Left ventricle myocardium inferior (tissue), 1 donor: ENCODE data around the gene AZU1. TPM values are rescaled to one million over a fixed set of nuclear protein-coding genes. Genes with fewer than 3 reads are reported as not detected.

Experiments
- DNase-seq: peaks from one replicate; pipeline ENCODE4 v3.0.0-alpha.2; 2020
- H3K27ac ChIP-seq: fragments of 200-600 bp; replicated peaks from 2 replicates; pipeline ENCODE4 v1.8.0; 2021
- H3K27me3 ChIP-seq: fragments of 200-600 bp; 2 replicates; pipeline ENCODE4 v1.8.0; 2021; ENCODE audit warnings: low read depth
- H3K36me3 ChIP-seq: fragments of 200-600 bp; 2 replicates; pipeline ENCODE4 v1.8.0; 2021
- H3K4me1 ChIP-seq: fragments of 200-600 bp; 2 replicates; pipeline ENCODE4 v1.8.0; 2021
- H3K4me3 ChIP-seq: fragments of 200-600 bp; 2 replicates; pipeline ENCODE4 v1.8.0; 2021; ENCODE audit warnings: mild to moderate bottlenecking, moderate library complexity
- H3K9me3 ChIP-seq: fragments of 200-600 bp; replicated peaks from 2 replicates; pipeline ENCODE4 v1.8.0; 2021
- intact Hi-C: fragments of 100-400 bp; cut with micrococcal nuclease; formaldehyde crosslinking; loops from one replicate; pipeline ENCODE4 v1.11.0; 2022
- total RNA-seq: library from RNA; stranded (reverse); fragmentation: NEBNext Ultra II Directional; extraction: Animal tissue kit (Norgen Biotek cat#: 25700); gene quantifications from one replicate; pipeline ENCODE4 v1.2.1, GENCODE V29; 2021
- TF ChIP-seq, protein P1 (sequence below): fragments of 200-600 bp; IDR thresholded peaks from 2 replicates; pipeline ENCODE4 v1.8.0; 2021; ENCODE audit warnings: antibody characterized with exemption, mild to moderate bottlenecking, borderline replicate concordance
- donor health status: DM: no; HTN: yes; CAD: no; lungs with severe emphysema.

The AZU1 gene
- total RNA-seq, 1 donor from 2014 or later: not detected

DNA sequence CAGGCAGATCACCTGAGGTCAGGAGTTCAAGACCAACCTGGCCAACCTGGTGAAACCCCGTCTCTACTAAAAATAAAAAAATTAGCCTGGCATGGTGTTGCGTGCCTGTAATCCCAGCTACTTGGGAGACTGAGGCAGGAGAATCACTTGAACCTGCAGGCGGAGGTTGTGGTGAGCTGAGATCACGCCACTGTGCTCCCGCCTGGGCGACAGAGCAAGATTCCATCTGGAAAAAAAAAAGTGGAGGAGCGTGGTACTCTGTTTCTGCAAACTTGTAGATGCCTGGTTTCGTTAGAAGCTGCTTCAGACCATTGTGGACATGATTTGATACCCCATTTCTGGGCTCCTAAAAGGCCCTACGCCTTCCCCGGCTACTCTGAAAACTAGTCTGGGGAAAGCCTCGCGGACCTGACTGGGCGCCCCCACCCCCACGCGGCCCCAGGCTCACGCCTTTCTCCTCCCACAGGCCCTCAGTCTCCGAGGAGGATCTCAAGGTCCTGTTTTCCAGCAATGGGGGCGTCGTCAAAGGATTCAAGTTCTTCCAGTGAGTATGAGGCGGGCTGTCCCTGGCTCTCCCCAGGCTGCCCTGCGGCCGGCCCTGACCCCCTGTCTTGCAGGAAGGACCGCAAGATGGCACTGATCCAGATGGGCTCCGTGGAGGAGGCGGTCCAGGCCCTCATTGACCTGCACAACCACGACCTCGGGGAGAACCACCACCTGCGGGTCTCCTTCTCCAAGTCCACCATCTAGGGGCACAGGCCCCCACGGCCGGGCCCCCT is 17.4 kb upstream of the AZU1 start:
- H3K36me3 ChIP-seq: peaks cover 80% of the 10 kb centered on the region
- no peak for DNase-seq
- no peaks in the 10 kb centered on the region for H3K27me3 ChIP-seq
- H3K27ac ChIP-seq: no peak overlapping the region
- H3K9me3 ChIP-seq: no peaks in the 10 kb centered on the region
- intact Hi-C loops: no loop called here
- TF ChIP-seq, protein P1, sequence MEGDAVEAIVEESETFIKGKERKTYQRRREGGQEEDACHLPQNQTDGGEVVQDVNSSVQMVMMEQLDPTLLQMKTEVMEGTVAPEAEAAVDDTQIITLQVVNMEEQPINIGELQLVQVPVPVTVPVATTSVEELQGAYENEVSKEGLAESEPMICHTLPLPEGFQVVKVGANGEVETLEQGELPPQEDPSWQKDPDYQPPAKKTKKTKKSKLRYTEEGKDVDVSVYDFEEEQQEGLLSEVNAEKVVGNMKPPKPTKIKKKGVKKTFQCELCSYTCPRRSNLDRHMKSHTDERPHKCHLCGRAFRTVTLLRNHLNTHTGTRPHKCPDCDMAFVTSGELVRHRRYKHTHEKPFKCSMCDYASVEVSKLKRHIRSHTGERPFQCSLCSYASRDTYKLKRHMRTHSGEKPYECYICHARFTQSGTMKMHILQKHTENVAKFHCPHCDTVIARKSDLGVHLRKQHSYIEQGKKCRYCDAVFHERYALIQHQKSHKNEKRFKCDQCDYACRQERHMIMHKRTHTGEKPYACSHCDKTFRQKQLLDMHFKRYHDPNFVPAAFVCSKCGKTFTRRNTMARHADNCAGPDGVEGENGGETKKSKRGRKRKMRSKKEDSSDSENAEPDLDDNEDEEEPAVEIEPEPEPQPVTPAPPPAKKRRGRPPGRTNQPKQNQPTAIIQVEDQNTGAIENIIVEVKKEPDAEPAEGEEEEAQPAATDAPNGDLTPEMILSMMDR: no peak
- H3K4me1 ChIP-seq: peaks cover 20% of the 10 kb centered on the region
- no peak overlapping the region for H3K4me3 ChIP-seq

DNA sequence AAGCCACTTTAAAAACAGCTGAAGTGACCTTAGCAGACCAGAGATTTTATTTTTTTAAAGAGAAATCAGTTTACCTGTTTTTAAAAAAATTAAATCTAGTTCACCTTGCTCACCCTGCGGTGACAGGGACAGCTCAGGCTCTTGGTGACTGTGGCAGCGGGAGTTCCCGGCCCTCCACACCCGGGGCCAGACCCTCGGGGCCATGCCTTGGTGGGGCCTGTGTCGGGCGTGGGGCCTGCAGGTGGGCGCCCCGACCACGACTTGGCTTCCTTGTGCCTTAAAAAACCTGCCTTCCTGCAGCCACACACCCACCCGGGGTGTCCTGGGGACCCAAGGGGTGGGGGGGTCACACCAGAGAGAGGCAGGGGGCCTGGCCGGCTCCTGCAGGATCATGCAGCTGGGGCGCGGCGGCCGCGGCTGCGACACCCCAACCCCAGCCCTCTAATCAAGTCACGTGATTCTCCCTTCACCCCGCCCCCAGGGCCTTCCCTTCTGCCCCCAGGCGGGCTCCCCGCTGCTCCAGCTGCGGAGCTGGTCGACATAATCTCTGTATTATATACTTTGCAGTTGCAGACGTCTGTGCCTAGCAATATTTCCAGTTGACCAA is 16.7 kb upstream of the AZU1 start:
- intact Hi-C loops: no loop called here
- Histone ChIP-seq H3K27me3 (no peaks in the 10 kb centered on the region), H3K36me3 (peaks cover 73% of the 10 kb centered on the region), H3K4me1 (peaks cover 13% of the 10 kb centered on the region), H3K9me3 (no peaks in the 10 kb centered on the region), H3K4me3 (no peak overlapping the region), H3K27ac (no peak overlapping the region)
- TF ChIP-seq, protein P1: no peak
- DNase-seq: no peak

DNA sequence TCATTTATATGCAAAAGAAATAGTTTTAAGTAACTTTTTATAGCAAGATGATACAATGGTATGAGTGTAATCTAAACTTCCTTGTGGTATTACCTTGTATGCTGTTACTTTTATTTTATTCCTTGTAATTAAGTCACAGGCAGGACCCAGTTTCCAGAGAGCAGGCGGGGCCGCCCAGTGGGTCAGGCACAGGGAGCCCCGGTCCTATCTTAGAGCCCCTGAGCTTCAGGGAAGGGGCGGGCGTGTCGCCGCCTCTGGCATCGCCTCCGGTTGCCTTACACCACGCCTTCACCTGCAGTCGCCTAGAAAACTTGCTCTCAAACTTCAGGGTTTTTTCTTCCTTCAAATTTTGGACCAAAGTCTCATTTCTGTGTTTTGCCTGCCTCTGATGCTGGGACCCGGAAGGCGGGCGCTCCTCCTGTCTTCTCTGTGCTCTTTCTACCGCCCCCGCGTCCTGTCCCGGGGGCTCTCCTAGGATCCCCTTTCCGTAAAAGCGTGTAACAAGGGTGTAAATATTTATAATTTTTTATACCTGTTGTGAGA is 16.1 kb upstream of the AZU1 start:
- TF ChIP-seq, protein P1: no peak
- Histone ChIP-seq H3K4me3 (no peak overlapping the region), H3K36me3 (peaks cover 67% of the 10 kb centered on the region), H3K27ac (no peak overlapping the region), H3K9me3 (no peaks in the 10 kb centered on the region), H3K27me3 (no peaks in the 10 kb centered on the region), H3K4me1 (peaks cover 7% of the 10 kb centered on the region)
- DNase-seq: no peak
- intact Hi-C loops: no loop called here

DNA sequence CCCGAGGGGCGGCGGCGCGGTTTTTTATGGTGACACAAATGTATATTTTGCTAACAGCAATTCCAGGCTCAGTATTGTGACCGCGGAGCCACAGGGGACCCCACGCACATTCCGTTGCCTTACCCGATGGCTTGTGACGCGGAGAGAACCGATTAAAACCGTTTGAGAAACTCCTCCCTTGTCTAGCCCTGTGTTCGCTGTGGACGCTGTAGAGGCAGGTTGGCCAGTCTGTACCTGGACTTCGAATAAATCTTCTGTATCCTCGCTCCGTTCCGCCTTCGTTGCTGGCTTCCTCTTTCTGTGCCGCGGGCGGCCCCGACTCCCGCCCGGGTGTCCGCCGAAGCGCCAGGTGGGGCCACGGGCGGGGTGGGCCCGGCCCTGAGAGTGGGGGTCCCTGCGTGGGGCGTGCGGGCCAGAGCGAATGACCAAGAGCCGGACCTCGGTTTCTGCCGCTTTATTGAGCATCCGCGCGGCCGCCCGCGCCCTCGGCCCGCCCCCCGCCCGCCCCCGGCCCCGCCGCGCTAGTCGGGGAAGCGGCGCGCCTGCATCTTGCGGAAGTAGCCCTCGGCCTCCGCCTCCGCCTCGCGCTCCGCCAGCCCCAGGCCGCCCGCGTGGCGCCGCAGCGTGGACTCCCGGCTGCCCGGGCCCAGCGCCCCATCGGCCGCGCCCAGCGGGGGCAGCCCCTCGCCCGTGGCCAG is 15.4 kb upstream of the AZU1 start:
- Histone ChIP-seq H3K27ac (no peak overlapping the region), H3K9me3 (no peaks in the 10 kb centered on the region), H3K4me3 (no peak overlapping the region), H3K4me1 (peaks cover 1% of the 10 kb centered on the region), H3K27me3 (no peaks in the 10 kb centered on the region), H3K36me3 (peaks cover 61% of the 10 kb centered on the region)
- intact Hi-C loops: no loop called here
- DNase-seq: no peak
- TF ChIP-seq, protein P1: no peak

DNA sequence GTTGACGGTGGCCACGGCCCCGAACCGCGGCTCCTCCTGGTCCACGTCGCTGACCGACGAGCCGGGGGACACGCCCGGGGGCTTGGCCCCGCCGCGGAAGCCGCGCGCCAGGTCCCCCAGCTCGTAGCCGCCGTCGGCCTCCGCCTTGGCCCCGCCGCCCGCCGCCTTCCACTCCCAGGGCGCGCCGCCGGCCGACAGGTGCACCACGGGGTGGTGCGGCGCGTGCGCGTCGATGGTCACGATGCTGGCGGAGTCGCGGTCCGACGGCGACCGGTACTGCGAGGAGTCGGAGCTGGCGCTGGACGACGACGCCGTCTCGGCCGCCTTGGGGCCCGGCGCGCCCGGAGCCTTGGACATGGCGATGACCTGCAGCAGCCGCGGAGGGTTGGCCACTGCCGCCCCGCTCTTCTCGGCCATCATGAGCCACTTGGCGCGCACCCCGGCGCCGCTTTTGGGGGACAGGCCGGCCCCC is 14.9 kb upstream of the AZU1 start:
- no peaks in the 10 kb centered on the region for H3K4me1 ChIP-seq
- H3K27ac ChIP-seq: no peak overlapping the region
- H3K27me3 ChIP-seq: no peaks in the 10 kb centered on the region
- H3K36me3 ChIP-seq: peaks cover 55% of the 10 kb centered on the region
- TF ChIP-seq, protein P1: no peak
- H3K9me3 ChIP-seq: no peaks in the 10 kb centered on the region
- no peak for DNase-seq
- intact Hi-C loops: no loop called here
- no peak overlapping the region for H3K4me3 ChIP-seq
